HS-27A (cell line): ENCODE results near the gene C21orf91.

Source experiments
- DNase-seq: peaks from one replicate; pipeline ENCODE4 v3.0.0-alpha.2; 2012; ENCODE audit warnings: low read depth, missing footprints

C21orf91 gene

GRCh38 chr21:17797967-17798366 is 21.2 kb downstream of the C21orf91 start:
- DNase-seq = no peak

DNA sequence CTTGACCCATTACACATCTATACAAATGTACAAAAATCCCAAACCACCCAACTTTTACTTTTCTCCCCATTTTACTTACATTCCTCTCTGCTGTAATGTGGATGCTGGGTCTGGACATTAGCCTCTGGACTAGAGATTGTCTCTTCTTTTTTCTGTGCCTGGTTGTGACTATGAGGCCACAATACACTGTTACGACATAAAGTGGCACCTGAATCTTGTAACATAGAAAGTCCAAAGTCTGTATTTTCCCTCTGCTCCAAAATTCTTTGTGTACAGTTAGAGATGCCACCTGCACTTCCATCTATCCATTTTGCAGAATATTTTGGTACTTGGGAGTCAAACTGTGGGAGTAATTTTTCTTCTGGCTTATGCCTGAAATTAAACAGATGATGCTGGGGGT is 22.7 kb downstream of the C21orf91 start:
- DNase-seq = no peak

DNA sequence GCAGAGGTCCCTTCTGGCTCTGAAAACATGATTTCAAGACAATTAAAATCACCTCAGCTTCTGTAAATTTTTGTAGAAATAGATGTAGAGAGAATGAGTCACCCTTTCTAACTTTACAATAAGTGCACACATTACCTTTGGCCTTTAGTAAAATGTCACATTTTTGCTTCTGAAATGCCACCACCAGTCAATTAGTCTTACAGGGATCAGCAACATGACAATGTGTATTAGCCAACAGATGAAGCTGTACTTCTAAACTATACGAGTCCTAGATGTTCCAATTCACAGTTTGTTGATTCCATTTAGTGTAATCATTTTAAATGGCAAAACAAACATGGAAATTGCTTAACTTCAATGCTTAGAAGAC is 23.1 kb downstream of the C21orf91 start:
- DNase-seq = no peak

DNA sequence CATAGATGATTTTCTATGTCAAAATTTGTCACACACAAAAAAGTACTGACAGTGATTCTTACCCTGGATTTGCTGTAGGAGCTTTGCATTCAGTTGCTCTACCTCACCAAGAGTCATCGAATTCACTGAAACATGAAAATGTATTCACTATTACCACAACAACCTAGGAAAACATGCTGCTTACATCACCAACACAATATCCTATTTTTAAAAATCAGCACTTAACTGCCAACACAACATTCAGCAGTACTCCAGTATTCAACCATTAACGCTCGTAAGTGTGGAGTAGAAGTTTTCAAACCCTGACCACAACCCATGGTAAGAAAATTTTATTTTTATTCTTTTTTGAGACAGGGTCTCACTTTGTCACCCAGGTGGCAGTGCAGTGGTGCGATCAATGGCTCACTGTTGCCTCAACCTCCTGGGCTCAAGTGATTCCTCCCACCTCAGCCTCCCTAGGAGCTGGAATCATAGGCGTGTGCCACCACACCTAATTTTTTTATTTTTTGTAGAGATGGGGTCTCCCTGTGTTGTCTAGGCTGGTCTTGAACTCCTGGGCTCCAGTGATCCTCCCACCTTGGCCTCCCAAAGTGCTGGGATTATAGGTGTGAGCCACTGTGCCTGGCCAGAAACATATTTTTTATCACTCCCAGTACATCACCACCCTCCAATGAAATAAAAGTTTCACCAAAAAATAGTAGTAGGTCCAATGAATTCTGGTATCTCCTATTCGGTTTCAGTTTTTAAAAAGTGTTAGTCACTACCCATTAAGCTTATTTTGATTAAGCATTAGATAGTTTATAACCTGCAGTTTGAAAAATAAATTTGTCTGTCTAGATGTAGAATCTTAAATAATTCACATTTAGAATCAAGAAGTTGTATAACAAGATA is 23.8 kb downstream of the C21orf91 start:
- DNase-seq = no peak

- DNase-seq = no peak
Observed at GRCh38 chr21:17794518-17795145, 24.5 kb downstream of the C21orf91 start.

DNA sequence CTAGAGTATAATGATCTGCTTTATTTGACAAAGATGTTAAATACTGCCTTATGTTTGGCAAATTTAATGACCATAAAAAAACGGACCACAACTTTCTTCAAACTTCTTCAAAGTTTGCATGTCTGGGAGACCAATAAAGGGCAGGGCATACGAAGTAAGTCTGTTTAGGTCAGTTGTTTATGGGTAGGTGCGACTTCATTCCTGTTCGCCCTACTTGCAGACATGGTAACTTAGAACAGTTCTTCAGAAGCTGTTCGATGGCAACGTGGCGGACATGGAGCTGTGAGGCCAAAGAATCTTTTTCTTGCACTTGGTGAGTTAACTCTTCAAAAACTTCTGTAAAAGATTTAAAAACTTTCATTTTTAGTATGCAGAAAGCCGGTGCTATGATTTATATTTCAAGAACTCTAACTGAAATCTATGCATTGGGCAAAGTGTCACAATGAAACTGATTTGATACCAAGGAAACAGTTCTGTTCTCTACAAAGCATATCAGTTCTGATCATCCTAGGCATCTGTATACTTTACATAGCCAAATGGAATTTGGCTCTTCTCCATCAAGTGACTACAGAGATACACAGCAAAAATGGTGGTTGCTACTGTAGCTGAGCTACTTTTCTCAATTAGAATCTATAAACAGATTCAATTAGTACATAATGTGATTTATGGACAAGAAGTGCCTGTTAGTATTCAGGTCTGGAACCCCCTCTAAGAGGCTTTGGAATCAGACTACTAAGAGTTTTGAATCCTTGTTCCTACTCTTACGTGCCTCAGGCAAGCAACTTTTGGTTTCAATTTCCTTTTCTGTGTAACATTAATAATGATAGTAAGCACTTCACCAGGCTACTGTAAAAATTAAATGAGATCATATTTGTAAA is 25.7 kb downstream of the C21orf91 start:
- DNase-seq = no peak

DNA sequence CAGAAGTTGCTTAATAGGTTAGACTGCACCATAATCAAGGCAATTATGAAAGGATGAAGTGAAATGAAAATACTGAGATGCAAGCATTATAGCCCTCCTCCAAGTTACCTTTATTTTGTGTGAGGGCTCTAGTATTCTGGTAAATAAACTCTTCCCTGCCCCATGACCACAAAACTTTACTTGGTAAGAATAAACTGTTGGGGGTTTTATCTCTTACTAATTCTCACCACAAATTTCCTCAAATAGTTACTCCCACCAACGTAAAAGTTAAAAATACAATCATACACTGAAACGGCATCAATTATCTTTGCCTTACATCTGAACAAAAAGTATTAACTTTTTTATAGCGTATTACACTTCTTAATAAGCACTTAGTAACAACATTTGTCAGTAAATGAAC is 29.5 kb downstream of the C21orf91 start:
- no peak for DNase-seq

DNA sequence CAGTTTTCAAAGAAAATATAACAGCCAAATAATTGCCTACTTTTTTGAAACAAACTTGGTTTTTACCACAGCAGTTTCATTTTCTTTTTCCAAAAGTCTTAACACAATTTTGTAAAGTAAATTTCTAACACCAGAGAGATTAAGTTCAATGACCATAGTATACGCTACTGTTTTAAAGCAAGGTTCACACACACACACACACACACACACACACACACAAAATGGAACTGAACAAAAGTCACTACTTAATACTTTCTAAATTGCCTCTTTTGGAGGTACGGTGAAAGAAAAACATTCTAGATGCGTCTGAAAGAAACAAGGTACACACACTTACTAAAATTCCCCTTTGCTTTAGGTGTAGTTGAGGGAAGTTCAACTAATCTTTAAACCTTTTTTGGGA is 30.1 kb downstream of the C21orf91 start:
- DNase-seq = no peak

- DNase-seq = no peak
Observed at GRCh38 chr21:17786851-17787181, 32.3 kb downstream of the C21orf91 start.

DNA sequence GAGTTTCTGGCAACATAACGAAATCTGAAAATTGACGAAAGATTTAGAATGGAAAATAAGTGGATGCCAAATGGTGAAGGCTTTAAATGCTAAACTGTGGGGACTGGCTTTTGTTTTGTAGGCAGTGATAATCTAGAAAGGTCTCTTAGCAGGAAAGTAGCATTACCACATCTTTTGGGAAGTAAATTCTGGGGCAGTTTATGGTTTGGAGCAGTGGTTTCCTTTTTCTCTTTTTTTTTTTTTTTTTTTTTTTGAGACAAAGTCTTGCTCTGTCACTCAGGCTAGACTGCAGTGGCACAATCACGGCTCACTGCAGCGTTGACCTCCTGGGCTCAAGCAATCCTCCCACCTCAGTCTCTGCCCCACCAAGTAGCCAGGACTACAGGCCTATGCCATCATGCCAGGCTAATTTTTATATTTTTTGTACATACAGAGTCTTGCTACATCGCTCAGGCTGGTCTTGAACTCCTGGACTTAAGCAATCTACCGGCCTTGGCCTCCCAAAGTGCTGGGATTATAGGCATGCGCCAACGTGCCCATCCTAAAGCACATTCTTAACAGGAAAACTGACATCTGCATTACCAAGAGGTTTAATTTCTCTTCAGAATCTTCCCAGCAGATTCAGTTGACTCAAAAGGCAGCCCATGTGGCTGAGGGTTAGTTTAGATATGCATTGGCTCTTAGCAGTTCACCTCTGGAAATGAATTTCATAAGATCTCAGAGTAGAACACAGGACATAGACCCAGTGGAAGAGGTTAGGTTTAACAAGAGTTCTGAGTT is 32.9 kb downstream of the C21orf91 start:
- no peak for DNase-seq

GRCh38 chr21:17785403-17785788 is 33.8 kb downstream of the C21orf91 start:
- no peak for DNase-seq

DNA sequence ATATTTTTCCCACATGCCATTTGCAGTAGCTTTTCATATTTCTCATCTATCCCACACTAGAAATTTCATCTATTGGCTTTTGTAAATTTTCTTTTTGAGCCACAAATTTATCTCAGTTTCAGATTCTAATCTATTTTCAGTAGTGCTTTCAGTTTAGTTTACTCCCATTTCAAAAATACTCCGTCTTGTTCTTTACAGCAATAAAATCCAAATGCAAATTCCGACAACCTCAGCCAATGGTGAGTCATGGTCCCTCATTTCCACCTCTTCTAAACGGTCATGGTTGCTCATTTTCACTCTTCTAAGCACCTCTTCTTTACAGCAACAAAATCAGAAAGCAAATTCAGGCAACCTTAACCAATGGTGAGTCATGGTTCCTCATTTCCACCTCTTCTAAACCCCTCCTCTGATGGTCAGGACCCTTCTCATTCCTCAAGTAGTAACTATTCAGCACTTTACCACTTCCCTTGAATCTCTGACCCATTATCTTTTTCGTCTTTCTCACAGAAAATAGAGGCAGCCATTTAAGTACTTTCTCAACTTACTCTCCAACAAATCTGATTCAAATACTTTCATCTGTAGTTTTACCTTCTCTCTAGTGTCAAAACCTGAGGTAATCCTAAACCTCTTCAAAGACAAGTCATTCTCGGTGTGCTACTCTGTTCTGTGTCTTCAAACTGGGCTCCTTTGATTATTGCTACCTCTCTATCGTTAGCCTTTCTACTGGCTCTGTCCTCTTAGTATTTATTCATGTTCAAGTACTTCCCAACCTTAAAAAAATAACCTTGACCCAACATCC is 34.4 kb downstream of the C21orf91 start:
- DNase-seq = no peak

DNA sequence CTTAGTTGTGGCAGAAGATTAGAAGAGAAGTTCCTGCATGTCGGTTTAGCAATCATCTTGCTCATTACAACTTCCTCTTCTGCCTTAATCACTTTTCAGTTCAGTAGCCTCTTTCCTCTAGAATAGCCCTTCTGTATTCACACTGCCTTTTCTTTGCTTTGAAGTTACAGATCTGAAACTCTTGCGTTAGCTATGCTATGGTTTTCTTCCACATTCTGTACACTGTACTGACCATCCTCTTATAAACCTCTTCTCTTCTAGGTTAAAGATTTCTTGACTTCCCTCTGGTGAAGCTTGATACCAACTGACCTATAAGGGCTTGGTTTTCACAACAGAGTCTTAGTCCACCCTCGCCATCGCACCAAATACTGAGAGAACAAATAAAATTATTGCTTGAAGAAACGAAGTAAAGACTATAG is 35.0 kb downstream of the C21orf91 start:
- DNase-seq = no peak

DNA sequence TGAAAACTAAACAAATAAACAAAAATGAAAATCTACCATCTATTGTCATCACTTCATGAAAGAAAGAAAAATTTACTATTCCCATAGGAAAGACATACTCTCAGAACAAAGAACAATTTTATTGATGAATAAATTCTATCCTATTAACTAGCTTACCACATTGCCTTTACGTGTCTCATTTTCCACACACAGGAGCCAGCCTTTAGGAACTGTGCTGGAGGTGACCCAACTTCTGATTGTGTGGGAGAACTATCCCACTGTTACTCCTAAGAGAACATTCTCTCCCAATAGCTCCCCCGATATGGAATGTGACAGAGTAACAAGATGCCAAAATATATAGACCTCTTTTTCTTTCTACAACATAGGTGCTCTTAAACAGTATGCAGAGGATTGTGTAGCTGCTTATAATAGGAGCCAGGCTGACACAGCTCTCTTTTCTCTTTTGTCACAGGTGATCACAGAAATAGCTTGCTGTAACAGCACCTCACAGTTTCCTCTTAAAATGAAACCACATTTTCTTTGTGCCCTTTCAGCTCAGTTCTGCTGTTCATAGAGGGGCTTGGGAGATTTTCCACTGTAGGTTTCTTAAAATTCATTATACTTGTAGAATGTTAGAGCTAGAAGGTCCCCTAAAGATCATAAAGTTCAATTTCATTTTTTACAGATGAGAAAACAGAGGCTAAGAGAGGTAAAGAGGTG is 35.5 kb downstream of the C21orf91 start:
- no peak for DNase-seq

DNA sequence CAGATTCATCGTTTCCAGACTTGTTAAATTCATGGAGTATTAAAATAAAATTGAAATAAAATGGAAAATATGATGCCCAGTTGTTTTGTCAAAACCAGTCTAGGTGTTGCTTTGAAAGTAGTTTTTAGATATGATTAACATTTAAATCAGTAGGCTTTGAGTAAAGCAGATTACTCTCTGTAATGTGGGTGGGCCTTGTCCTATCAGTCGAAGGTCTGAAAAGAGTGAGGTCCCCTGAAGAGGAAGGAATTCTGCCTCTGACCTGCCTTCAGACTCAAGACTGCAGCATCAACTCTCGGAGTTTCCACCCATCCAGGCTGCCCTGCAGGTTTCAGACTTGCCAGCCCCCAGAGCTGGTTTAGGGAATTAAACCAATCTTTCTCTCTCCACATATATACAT is 36.2 kb downstream of the C21orf91 start:
- DNase-seq = no peak

GRCh38 chr21:17782051-17782450 is 37.1 kb downstream of the C21orf91 start:
- DNase-seq = no peak

DNA sequence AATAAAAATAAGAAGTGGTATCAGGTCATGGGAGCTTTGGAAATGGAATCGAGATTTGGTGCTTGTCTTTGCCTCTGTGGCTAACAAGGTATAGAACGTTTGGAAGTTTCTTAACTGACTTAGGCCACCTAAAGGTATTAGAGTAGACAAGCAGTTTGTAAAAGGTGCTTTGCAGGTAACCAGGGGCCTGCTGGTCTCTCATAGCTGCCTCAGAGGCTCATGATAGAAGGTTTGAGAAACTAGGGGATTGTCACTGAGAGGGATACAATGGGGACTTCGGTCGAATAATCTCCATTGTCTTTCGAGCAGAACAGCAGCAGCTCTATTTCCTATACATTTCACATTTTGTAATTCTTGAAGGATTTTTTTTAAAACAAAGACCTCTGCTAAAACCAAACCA is 37.6 kb downstream of the C21orf91 start:
- DNase-seq = no peak

DNA sequence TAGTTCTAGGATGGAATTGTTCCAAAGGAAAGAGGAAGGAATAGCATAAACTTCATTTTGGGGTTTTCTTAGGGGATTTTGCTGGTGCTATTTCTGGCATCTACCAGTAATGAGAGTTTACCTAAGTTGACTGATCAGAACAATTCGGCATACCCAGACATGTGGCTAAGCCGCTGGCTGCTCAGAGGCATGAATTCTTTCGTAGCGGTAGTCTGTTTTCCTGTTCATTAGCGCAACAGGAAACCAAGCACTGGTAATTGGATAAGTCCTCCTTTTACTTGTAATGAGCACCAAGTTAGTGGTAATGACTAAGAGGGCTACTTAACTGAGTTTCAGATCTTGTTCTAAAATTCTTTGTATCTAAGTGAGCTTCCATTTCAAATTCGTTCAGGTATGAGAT is 38.6 kb downstream of the C21orf91 start:
- DNase-seq = no peak

GRCh38 chr21:17779980-17780379 is 39.2 kb downstream of the C21orf91 start:
- no peak for DNase-seq

DNA sequence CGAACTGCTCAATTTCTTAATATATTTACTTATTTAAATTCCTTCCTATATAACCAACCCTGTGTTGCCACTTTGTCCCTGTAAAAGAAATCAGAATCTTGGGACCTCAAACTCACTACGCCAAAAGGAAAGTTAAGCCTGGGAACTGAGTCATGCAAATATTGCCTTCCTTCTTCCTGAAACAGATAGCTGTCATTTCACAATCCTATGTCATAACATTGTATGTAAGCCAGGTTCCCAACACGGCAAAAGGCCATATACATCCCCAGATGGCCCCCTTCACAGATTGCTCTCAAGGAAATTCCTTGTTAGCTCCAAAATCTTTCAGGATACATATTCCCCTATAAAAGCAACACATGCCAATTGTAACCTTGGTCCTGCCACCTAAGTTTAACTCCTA is 39.7 kb downstream of the C21orf91 start:
- DNase-seq = no peak
